HEK293 (cell line): ENCODE measurements around the gene DNMT3A.

Experiments used
- CTCF ChIA-PET: fragments of 350-600 bp; formaldehyde crosslinking; extraction: SDS; loops from one replicate; lab custom pipeline; 2021; ENCODE audit warnings: antibody characterized with exemption; lab: Yijun Ruan, JAX
- POLR2A ChIA-PET: fragments of 300-600 bp; formaldehyde crosslinking; extraction: SDS; loops from one replicate; lab custom pipeline; 2020; ENCODE audit warnings: antibody characterized with exemption, inconsistent platforms; lab: Yijun Ruan, JAX
- H3K27ac ChIP-seq: fragments of 200-500 bp; sonication (Bioruptor generic); 2 replicates; pipeline ENCODE4 v1.5.1; 2014; ENCODE audit warnings: low read depth, low read length, control low read depth, inconsistent platforms; ENCODE audit errors: extremely low read depth
- H3K36me3 ChIP-seq, 2 experiments: fragments of 200-500 bp in 1 of 2; sonication (Bioruptor generic) in 1 of 2; 1 replicate in 1 of 2; 2 replicates in 1 of 2; pipeline ENCODE4 v1.5.1; 2014 to 2017; ENCODE audit warnings: inconsistent platforms in 2 of 2, low read length in 2 of 2; ENCODE audit not compliant: control insufficient read depth in 2 of 2, insufficient read depth in 1 of 2
- H3K4me1 ChIP-seq: fragments of 200-500 bp; sonication (Bioruptor generic); 2 replicates; pipeline ENCODE4 v1.5.1; 2014; ENCODE audit warnings: mild to moderate bottlenecking, low read length, inconsistent platforms; ENCODE audit not compliant: control insufficient read depth, insufficient read depth
- H3K4me3 ChIP-seq: 2 replicates; pipeline ENCODE4 v1.5.1; 2011; ENCODE audit warnings: low read depth, mild to moderate bottlenecking, control low read depth, low read length, moderate library complexity
- H3K9me3 ChIP-seq: fragments of 200-500 bp; sonication (Bioruptor generic); 2 replicates; pipeline ENCODE4 v1.5.1; 2014; ENCODE audit warnings: low read depth, low read length, inconsistent platforms; ENCODE audit not compliant: control insufficient read depth, insufficient read depth
- GLIS1 ChIP-seq: fragments of 450-650 bp; formaldehyde crosslinking; IDR thresholded peaks from 2 replicates; pipeline ENCODE4 v1.5.1; 2016; ENCODE audit warnings: missing biosample characterization, missing genetic modification characterization
- GLIS2 ChIP-seq: fragments of 450-650 bp; formaldehyde crosslinking; IDR thresholded peaks from 2 replicates; pipeline ENCODE4 v1.5.1; 2016; ENCODE audit warnings: missing biosample characterization, missing genetic modification characterization
- HOXA7 ChIP-seq: sonication (generic); formaldehyde crosslinking; IDR thresholded peaks from 2 replicates; pipeline ENCODE4 v1.8.1; 2022; ENCODE audit warnings: missing genetic modification reagents, borderline replicate concordance
- SETDB1 ChIP-seq: IDR thresholded peaks from one replicate; pipeline ENCODE4 v1.6.1; 2017; ENCODE audit warnings: mild to moderate bottlenecking, low read length, moderate library complexity, mixed read lengths; ENCODE audit not compliant: insufficient read length
- ZBTB20 ChIP-seq: fragments of 450-650 bp; formaldehyde crosslinking; IDR thresholded peaks from 2 replicates; pipeline ENCODE4 v1.5.1; 2016; ENCODE audit warnings: missing biosample characterization, missing genetic modification characterization
- ZFP37 ChIP-seq: fragments of 450-650 bp; formaldehyde crosslinking; IDR thresholded peaks from 2 replicates; pipeline ENCODE4 v1.5.1; 2016; ENCODE audit warnings: missing biosample characterization, missing genetic modification characterization
- ZNF140 ChIP-seq: fragments of 450-650 bp; formaldehyde crosslinking; IDR thresholded peaks from 2 replicates; pipeline ENCODE4 v1.5.1; 2016; ENCODE audit warnings: missing biosample characterization, missing genetic modification characterization
- ZNF223 ChIP-seq: fragments of 450-650 bp; formaldehyde crosslinking; IDR thresholded peaks from 2 replicates; pipeline ENCODE4 v1.5.1; 2016; ENCODE audit warnings: missing biosample characterization, missing genetic modification characterization
- ZNF302 ChIP-seq: fragments of 450-650 bp; formaldehyde crosslinking; IDR thresholded peaks from 2 replicates; pipeline ENCODE4 v1.5.1; 2016; ENCODE audit warnings: missing biosample characterization, missing genetic modification characterization, low read depth
- ZNF335 ChIP-seq: fragments of 450-650 bp; formaldehyde crosslinking; conservative IDR thresholded peaks from 2 replicates; pipeline ENCODE4 v1.5.1; 2016; ENCODE audit warnings: missing biosample characterization, missing genetic modification characterization
- ZNF341 ChIP-seq: fragments of 450-650 bp; formaldehyde crosslinking; IDR thresholded peaks from 2 replicates; pipeline ENCODE4; 2016; ENCODE audit warnings: low read depth, missing biosample characterization, missing genetic modification characterization
- ZNF48 ChIP-seq: fragments of 450-650 bp; formaldehyde crosslinking; IDR thresholded peaks from 2 replicates; pipeline ENCODE4 v1.5.1; 2016; ENCODE audit warnings: missing biosample characterization, missing genetic modification characterization
- ZNF596 ChIP-seq: fragments of 450-650 bp; IDR thresholded peaks from 2 replicates; pipeline ENCODE4 v1.5.0; 2018; ENCODE audit warnings: missing biosample characterization, mild to moderate bottlenecking, missing genetic modification characterization, moderate library complexity
- ZNF610 ChIP-seq: fragments of 450-650 bp; formaldehyde crosslinking; IDR thresholded peaks from 2 replicates; pipeline ENCODE4 v1.5.1; 2016; ENCODE audit warnings: missing biosample characterization, missing genetic modification characterization, borderline replicate concordance
- ZNF626 ChIP-seq: fragments of 450-650 bp; sonication (Bioruptor Pico); formaldehyde crosslinking; IDR thresholded peaks from 2 replicates; pipeline ENCODE4 v1.5.1; 2018; ENCODE audit warnings: missing biosample characterization, missing genetic modification characterization, inconsistent platforms
- ZNF629 ChIP-seq: fragments of 450-650 bp; formaldehyde crosslinking; IDR thresholded peaks from 2 replicates; pipeline ENCODE4 v1.5.1; 2017; ENCODE audit warnings: missing biosample characterization, missing genetic modification characterization
- ZNF660 ChIP-seq: fragments of 450-650 bp; IDR thresholded peaks from 2 replicates; pipeline ENCODE4 v1.5.1; 2018; ENCODE audit warnings: missing biosample characterization, mild to moderate bottlenecking, missing genetic modification characterization
- ZNF701 ChIP-seq: fragments of 450-650 bp; formaldehyde crosslinking; IDR thresholded peaks from 2 replicates; pipeline ENCODE4 v1.5.1; 2016; ENCODE audit warnings: missing biosample characterization, missing genetic modification characterization
- ZNF747 ChIP-seq: fragments of 450-650 bp; formaldehyde crosslinking; IDR thresholded peaks from 2 replicates; pipeline ENCODE4 v1.5.1; 2016; ENCODE audit warnings: missing biosample characterization, missing genetic modification characterization
- ZNF768 ChIP-seq: fragments of 450-650 bp; formaldehyde crosslinking; IDR thresholded peaks from 2 replicates; pipeline ENCODE4 v1.5.1; 2018; ENCODE audit warnings: missing biosample characterization, mild to moderate bottlenecking, missing genetic modification characterization
- ZNF777 ChIP-seq: fragments of 450-650 bp; formaldehyde crosslinking; IDR thresholded peaks from 2 replicates; pipeline ENCODE4 v1.5.1; 2017; ENCODE audit warnings: missing biosample characterization, missing genetic modification characterization, borderline replicate concordance
- ZNF830 ChIP-seq: fragments of 450-650 bp; IDR thresholded peaks from 2 replicates; pipeline ENCODE4 v1.5.0; 2018; ENCODE audit warnings: missing biosample characterization, missing genetic modification characterization, low read depth, mild to moderate bottlenecking, moderate library complexity
- TF ChIP-seq, protein P1 (sequence below): fragments of 450-650 bp; formaldehyde crosslinking; IDR thresholded peaks from 2 replicates; pipeline ENCODE4 v1.5.1; 2016; ENCODE audit warnings: missing biosample characterization, missing genetic modification characterization, borderline replicate concordance
- TF ChIP-seq, protein P2 (sequence below): fragments of 450-650 bp; formaldehyde crosslinking; IDR thresholded peaks from 2 replicates; pipeline ENCODE4 v1.5.1; 2016; ENCODE audit warnings: missing biosample characterization, missing genetic modification characterization, borderline replicate concordance
- TF ChIP-seq, protein P3 (sequence below): fragments of 450-650 bp; formaldehyde crosslinking; IDR thresholded peaks from 2 replicates; pipeline ENCODE4 v1.5.1; 2017; ENCODE audit warnings: missing biosample characterization, missing genetic modification characterization
- TF ChIP-seq, protein P4 (sequence below): fragments of 450-650 bp; formaldehyde crosslinking; IDR thresholded peaks from 2 replicates; pipeline ENCODE4 v1.5.1; 2017; ENCODE audit warnings: missing biosample characterization, mild to moderate bottlenecking, missing genetic modification characterization, moderate library complexity
- TF ChIP-seq, protein P5 (sequence below): fragments of 450-650 bp; IDR thresholded peaks from 2 replicates; pipeline ENCODE4 v1.5.1; 2018; ENCODE audit warnings: missing biosample characterization, missing genetic modification characterization

Gene DNMT3A

DNA sequence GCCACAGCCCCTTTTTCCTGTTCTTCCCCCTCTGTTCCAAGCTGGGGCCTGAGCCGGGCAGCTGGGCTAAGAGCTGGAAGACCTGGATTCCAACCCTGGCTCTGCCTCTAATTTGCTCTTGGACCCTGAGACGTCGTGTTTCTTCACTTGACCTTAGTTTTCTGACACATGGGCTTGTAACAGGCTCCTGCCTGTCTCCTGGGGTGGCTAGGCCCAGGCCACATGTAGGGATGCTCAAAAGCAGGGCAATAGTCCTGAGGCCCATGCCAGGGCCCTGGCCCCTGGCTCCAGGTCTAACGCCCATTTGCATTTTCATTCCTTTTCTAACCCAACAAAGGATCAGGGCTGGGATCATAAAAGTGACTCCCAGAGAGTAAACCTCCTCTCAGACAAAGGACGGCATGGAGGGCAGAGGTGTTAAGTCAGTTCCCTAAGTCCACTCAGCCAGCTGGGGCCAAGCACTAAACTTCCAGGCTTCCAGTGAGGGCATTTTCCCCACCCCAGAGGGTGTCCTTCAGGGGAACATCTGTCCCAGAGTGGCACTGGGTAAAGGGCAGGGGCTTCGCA is 16.6 kb upstream of the DNMT3A start (continued):
- TF ChIP-seq, protein P1, sequence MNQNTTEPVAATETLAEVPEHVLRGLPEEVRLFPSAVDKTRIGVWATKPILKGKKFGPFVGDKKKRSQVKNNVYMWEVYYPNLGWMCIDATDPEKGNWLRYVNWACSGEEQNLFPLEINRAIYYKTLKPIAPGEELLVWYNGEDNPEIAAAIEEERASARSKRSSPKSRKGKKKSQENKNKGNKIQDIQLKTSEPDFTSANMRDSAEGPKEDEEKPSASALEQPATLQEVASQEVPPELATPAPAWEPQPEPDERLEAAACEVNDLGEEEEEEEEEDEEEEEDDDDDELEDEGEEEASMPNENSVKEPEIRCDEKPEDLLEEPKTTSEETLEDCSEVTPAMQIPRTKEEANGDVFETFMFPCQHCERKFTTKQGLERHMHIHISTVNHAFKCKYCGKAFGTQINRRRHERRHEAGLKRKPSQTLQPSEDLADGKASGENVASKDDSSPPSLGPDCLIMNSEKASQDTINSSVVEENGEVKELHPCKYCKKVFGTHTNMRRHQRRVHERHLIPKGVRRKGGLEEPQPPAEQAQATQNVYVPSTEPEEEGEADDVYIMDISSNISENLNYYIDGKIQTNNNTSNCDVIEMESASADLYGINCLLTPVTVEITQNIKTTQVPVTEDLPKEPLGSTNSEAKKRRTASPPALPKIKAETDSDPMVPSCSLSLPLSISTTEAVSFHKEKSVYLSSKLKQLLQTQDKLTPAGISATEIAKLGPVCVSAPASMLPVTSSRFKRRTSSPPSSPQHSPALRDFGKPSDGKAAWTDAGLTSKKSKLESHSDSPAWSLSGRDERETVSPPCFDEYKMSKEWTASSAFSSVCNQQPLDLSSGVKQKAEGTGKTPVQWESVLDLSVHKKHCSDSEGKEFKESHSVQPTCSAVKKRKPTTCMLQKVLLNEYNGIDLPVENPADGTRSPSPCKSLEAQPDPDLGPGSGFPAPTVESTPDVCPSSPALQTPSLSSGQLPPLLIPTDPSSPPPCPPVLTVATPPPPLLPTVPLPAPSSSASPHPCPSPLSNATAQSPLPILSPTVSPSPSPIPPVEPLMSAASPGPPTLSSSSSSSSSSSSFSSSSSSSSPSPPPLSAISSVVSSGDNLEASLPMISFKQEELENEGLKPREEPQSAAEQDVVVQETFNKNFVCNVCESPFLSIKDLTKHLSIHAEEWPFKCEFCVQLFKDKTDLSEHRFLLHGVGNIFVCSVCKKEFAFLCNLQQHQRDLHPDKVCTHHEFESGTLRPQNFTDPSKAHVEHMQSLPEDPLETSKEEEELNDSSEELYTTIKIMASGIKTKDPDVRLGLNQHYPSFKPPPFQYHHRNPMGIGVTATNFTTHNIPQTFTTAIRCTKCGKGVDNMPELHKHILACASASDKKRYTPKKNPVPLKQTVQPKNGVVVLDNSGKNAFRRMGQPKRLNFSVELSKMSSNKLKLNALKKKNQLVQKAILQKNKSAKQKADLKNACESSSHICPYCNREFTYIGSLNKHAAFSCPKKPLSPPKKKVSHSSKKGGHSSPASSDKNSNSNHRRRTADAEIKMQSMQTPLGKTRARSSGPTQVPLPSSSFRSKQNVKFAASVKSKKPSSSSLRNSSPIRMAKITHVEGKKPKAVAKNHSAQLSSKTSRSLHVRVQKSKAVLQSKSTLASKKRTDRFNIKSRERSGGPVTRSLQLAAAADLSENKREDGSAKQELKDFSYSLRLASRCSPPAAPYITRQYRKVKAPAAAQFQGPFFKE (tag by site-specific recombination): no peak
- TF ChIP-seq ZNF610 (no peak), ZNF48 (tag by site-specific recombination) (no peak), ZNF768 (tag by site-specific recombination) (no peak), GLIS1 (tag by site-specific recombination) (no peak), ZNF777 (tag by site-specific recombination) (no peak), ZNF747 (tag by site-specific recombination) (no peak), ZNF596 (tag by site-specific recombination) (no peak), SETDB1 (no peak)
- TF ChIP-seq, protein P2, sequence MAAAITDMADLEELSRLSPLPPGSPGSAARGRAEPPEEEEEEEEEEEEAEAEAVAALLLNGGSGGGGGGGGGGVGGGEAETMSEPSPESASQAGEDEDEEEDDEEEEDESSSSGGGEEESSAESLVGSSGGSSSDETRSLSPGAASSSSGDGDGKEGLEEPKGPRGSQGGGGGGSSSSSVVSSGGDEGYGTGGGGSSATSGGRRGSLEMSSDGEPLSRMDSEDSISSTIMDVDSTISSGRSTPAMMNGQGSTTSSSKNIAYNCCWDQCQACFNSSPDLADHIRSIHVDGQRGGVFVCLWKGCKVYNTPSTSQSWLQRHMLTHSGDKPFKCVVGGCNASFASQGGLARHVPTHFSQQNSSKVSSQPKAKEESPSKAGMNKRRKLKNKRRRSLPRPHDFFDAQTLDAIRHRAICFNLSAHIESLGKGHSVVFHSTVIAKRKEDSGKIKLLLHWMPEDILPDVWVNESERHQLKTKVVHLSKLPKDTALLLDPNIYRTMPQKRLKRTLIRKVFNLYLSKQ: no peak

DNA sequence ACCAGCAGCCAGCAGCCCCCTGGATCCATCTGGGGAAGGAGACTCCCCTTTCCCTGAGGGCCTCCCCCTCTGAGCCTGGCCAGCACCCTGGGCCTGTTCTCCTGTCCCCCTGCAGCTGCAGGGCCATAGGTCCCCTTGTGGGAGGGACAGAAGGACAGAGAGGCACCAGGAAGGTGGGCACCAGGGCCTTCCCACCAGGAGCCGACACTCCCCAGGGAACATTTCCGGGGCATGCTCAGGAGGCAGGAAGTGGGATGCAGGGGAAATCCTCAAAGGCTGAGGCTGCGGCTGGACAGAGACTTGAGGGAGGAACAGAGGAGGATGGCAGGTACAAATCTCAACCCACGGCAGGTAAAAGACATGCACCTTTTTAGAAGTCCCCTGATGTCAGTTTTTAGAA is 14.4 kb upstream of the DNMT3A start:
- ChIA-PET POLR2A (no interaction called here), CTCF (no interaction called here)

DNA sequence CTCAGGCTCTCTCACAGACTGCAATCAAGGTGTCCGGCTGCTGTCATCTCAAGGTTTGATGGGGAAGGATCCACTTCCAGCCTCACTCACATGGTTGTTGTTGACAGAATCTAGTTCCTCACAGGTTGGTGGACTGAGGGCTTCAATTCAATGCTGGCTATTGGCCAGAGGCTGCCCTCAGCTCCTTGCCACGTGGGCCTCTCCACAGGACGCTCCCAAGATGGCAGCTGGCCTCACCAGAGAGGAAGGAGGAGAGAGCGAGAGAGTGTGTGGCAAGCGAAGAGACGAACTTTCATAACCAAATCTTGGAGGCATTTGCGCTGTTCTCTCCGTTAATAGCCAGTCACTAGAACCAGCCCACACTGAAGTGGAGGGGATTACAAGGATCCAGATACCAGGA is 13.5 kb upstream of the DNMT3A start:
- no peaks in the 10 kb centered on the region for H3K4me1 ChIP-seq
- ChIA-PET CTCF (interaction anchor here (0.8 kb wide), 1 partner anchor 8 kb away, joined by 4 read pairs; no protein-coding TSS in a partner anchor), POLR2A (no interaction called here)
- no peaks in the 10 kb centered on the region for H3K9me3 ChIP-seq
- H3K4me3 ChIP-seq: no peak overlapping the region
- H3K27ac ChIP-seq: no peak overlapping the region
- no peaks in the 10 kb centered on the region for H3K36me3 ChIP-seq
- TF ChIP-seq ZNF140 (tag by site-specific recombination) (no peak), ZNF223 (tag by site-specific recombination) (no peak), GLIS1 (tag by site-specific recombination) (no peak), ZNF626 (tag by site-specific recombination) (no peak), ZNF629 (tag by site-specific recombination) (no peak), ZNF660 (tag by site-specific recombination) (no peak), ZNF335 (no peak), ZNF701 (tag by site-specific recombination) (no peak)
- TF ChIP-seq, protein P3, sequence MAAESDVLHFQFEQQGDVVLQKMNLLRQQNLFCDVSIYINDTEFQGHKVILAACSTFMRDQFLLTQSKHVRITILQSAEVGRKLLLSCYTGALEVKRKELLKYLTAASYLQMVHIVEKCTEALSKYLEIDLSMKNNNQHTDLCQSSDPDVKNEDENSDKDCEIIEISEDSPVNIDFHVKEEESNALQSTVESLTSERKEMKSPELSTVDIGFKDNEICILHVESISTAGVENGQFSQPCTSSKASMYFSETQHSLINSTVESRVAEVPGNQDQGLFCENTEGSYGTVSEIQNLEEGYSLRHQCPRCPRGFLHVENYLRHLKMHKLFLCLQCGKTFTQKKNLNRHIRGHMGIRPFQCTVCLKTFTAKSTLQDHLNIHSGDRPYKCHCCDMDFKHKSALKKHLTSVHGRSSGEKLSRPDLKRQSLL (tag by site-specific recombination): no peak
- TF ChIP-seq, protein P4, sequence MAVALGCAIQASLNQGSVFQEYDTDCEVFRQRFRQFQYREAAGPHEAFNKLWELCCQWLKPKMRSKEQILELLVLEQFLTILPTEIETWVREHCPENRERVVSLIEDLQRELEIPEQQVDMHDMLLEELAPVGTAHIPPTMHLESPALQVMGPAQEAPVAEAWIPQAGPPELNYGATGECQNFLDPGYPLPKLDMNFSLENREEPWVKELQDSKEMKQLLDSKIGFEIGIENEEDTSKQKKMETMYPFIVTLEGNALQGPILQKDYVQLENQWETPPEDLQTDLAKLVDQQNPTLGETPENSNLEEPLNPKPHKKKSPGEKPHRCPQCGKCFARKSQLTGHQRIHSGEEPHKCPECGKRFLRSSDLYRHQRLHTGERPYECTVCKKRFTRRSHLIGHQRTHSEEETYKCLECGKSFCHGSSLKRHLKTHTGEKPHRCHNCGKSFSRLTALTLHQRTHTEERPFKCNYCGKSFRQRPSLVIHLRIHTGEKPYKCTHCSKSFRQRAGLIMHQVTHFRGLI (tag by site-specific recombination): no peak

More for the DNA sequence above, 14.4 kb upstream of the DNMT3A start:
- Histone ChIP-seq H3K4me1 (no peaks in the 10 kb centered on the region), H3K27ac (no peak overlapping the region)
- TF ChIP-seq ZBTB20 (tag by site-specific recombination): no peak
- TF ChIP-seq GLIS2: no peak
- TF ChIP-seq HOXA7 (CRISPR knock-in tag): no peak
- TF ChIP-seq ZFP37 (tag by site-specific recombination): no peak
- TF ChIP-seq ZNF302 (tag by site-specific recombination): no peak
- TF ChIP-seq, protein P5, sequence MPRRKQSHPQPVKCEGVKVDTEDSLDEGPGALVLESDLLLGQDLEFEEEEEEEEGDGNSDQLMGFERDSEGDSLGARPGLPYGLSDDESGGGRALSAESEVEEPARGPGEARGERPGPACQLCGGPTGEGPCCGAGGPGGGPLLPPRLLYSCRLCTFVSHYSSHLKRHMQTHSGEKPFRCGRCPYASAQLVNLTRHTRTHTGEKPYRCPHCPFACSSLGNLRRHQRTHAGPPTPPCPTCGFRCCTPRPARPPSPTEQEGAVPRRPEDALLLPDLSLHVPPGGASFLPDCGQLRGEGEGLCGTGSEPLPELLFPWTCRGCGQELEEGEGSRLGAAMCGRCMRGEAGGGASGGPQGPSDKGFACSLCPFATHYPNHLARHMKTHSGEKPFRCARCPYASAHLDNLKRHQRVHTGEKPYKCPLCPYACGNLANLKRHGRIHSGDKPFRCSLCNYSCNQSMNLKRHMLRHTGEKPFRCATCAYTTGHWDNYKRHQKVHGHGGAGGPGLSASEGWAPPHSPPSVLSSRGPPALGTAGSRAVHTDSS: no peak
- no peak for TF ChIP-seq ZNF830 (tag by site-specific recombination)
- TF ChIP-seq ZNF341 (tag by site-specific recombination): peak; percentile 69
- TF ChIP-seq, all 188 proteins: peak for 1
- no peaks in the 10 kb centered on the region for H3K9me3 ChIP-seq
- no peaks in the 10 kb centered on the region for H3K36me3 ChIP-seq
- no peak overlapping the region for H3K4me3 ChIP-seq
